ENCODE measurements around the gene RREB1. TPM values are rescaled to one million over a fixed set of nuclear protein-coding genes. Genes with fewer than 3 reads are reported as not detected.

The RREB1 gene
- total RNA-seq, 1 donor from 2014 or later = 28.3 TPM

DNA sequence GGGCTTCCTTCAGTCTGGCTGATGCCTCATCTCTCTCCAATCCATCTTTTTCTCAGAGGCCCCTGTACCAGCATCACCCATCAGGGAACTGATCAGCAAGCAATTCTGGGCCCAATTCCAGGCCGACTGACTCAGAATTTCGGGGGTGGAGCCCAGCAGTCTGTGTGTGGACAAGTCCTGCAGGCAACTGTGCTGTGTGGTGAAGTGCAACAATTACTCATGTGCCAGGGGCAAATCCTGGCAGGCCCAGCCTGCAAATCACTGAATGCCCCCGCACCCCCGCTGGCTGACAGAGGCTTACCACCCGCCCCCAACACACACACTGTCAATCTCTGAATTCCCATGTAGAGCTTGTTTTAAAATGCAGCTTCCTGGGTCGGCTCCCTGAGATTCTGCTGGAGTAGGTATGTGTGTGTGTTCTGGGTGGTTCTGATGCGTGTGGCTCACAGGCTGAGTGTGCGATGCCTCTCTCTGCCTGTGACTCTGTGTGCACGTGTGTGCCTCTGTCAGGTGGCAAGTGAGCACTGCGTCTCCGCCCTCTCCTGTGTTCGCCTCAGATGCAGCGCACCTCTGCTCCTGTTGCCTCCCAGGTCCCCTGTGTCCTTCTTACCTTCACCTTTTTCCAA lies 159.8 kb downstream of the RREB1 start:
- TF ChIP-seq, protein P1, sequence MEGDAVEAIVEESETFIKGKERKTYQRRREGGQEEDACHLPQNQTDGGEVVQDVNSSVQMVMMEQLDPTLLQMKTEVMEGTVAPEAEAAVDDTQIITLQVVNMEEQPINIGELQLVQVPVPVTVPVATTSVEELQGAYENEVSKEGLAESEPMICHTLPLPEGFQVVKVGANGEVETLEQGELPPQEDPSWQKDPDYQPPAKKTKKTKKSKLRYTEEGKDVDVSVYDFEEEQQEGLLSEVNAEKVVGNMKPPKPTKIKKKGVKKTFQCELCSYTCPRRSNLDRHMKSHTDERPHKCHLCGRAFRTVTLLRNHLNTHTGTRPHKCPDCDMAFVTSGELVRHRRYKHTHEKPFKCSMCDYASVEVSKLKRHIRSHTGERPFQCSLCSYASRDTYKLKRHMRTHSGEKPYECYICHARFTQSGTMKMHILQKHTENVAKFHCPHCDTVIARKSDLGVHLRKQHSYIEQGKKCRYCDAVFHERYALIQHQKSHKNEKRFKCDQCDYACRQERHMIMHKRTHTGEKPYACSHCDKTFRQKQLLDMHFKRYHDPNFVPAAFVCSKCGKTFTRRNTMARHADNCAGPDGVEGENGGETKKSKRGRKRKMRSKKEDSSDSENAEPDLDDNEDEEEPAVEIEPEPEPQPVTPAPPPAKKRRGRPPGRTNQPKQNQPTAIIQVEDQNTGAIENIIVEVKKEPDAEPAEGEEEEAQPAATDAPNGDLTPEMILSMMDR (conservative IDR thresholded peaks at IDR 0.05) = no peak
- Mint-ChIP-seq H3K4me1 (no peaks in the 10 kb centered on the region), H3K9me3 (no peaks in the 10 kb centered on the region), H3K27ac (ENCODE audit: unreplicated experiment) (no peak overlapping the region), H3K4me3 (no peak overlapping the region), H3K27me3 (ENCODE audit: low read depth) (no peaks in the 10 kb centered on the region), H3K36me3 (ENCODE audit: low read depth) (peaks cover 4% of the 10 kb centered on the region)
- no peak for DNase-seq (ENCODE audit: low read depth, low spot score)

DNA sequence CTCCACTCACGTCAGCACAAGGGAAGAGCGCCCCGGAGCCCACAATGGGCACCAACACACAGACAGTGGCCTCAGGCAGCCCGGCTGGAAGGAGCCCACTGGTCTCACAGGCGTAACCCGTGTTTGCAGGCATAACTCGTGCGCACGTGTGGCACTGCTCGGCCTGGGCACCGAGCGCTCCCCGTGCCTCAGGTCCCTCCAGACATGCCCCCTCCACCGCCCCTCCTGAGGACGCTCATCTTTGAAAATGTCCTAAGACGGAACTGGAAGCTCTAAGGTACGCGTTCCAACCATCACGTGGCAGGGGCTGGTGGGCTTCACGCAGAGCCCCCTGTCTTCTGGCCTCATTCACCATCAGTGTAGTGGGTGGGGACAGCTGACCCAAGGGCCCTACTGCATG lies 160.6 kb downstream of the RREB1 start:
- TF ChIP-seq, protein P1 (conservative IDR thresholded peaks at IDR 0.05) = no peak
- Mint-ChIP-seq H3K4me1 (no peaks in the 10 kb centered on the region), H3K27me3 (ENCODE audit: low read depth) (no peaks in the 10 kb centered on the region), H3K9me3 (no peaks in the 10 kb centered on the region), H3K36me3 (ENCODE audit: low read depth) (peaks cover 4% of the 10 kb centered on the region), H3K4me3 (no peak overlapping the region), H3K27ac (ENCODE audit: unreplicated experiment) (no peak overlapping the region)
- no peak for DNase-seq (ENCODE audit: low read depth, low spot score)

DNA sequence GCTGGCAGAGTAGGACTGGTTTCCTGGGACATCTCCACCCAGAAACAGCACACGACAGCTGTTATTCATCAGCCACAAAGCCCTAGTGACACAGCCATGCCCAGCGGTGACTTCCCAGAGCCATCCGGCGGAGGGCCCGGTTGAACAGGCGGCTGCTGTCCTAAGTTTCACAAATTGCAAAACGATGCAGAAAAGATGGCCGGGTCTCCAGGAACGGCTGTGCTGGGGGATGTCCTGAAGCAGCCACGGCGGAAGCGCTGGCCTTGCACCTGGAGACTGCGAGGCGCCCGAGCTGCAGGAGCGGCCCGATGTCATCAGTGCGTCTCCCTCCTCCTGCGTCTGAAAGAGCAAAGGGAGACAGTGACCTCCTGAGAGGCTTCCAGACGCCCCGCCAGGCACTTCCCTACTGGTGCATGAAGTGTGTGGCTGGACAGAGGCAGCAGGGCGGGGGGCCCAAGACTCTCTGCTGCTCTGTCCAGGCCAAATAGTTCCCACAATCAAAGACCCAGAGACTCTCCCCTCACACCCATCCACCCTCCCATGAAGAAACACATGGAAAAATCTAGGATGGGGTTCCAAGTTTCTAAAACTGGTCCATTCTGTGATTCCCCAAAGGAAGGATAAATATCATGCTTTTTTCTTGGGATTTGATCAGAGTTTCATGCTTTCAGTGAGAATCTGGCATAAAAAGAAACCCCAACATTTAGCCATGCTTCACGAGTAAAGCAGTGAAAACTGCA lies 161.2 kb downstream of the RREB1 start:
- Mint-ChIP-seq H3K27ac (ENCODE audit: unreplicated experiment) (no peak overlapping the region), H3K4me3 (no peak overlapping the region), H3K9me3 (no peaks in the 10 kb centered on the region), H3K4me1 (no peaks in the 10 kb centered on the region), H3K36me3 (ENCODE audit: low read depth) (peaks cover 4% of the 10 kb centered on the region), H3K27me3 (ENCODE audit: low read depth) (no peaks in the 10 kb centered on the region)
- TF ChIP-seq, protein P1 (conservative IDR thresholded peaks at IDR 0.05) = no peak
- DNase-seq (ENCODE audit: low read depth, low spot score) = no peak

DNA sequence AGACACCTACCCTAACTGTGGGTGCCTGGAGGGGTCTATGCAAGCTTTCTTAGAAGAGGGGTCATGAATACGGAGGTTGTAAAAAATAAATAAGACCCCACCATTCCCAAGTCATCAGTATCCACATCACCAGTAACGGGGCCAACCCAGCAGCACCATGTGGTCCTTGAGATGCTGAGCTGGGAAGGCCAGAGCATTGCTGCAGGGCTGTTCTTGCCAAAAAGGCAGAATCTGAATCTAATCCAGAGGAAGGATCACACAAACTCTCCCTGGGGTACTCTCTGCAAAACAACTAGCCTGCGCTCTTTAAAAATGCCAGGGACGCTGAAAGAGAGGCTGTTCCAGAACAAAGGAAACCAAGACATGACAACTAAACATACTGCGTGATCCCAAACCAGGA lies 162.1 kb downstream of the RREB1 start:
- Mint-ChIP-seq H3K9me3 (no peaks in the 10 kb centered on the region), H3K4me1 (no peaks in the 10 kb centered on the region), H3K27me3 (ENCODE audit: low read depth) (no peaks in the 10 kb centered on the region), H3K36me3 (ENCODE audit: low read depth) (peaks cover 4% of the 10 kb centered on the region), H3K4me3 (no peak overlapping the region), H3K27ac (ENCODE audit: unreplicated experiment) (no peak overlapping the region)
- no peak for DNase-seq (ENCODE audit: low read depth, low spot score)
- TF ChIP-seq, protein P1 (conservative IDR thresholded peaks at IDR 0.05) = no peak

DNA sequence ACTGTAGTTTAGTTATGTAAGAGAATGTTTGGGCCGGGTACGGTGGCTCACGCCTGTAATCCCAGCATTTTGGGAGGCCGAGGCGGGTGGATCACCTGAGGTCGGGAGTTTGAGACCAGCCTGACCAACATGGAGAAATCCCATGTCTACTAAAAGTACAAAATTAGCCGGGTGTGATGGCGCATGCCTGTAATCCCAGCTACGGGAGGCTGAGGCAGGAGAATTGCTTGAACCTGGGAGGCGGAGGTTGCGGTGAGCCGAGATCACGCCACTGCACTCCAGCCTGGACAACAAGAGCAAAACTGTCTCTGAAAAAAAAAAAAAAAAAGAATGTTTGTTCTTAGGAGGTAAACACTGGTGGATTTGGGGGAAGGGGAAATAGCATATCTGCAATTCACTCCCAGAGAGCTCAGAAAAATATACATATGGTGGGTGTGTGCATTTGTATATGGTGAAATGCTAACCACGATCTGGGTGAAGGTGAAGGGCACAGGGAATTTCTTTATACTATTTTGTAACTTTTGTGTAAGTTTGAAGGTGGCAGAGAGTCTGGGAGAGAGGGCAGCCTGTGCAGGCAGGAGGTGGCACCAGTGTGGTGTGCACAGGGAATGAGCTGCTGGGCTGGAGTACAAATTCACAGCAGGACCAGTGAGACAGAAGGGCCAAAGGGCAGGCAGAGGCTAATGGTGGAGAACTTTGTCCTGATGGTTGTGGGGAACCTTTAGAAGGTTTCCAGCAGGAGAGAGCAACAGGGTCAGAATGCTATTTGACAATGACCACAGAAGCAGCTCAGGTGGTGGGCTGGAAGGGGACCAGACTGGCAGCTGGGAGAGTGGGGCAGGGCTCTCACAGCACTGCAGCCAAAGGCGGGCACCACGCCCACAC lies 162.8 kb downstream of the RREB1 start:
- Mint-ChIP-seq H3K9me3 (no peaks in the 10 kb centered on the region), H3K36me3 (ENCODE audit: low read depth) (peaks cover 4% of the 10 kb centered on the region), H3K27me3 (ENCODE audit: low read depth) (no peaks in the 10 kb centered on the region), H3K4me1 (no peaks in the 10 kb centered on the region), H3K4me3 (no peak overlapping the region), H3K27ac (ENCODE audit: unreplicated experiment) (no peak overlapping the region)
- TF ChIP-seq, protein P1 (conservative IDR thresholded peaks at IDR 0.05) = no peak
- no peak for DNase-seq (ENCODE audit: low read depth, low spot score)

Data from neural crest cell (in vitro differentiated cells).